Ovary (tissue), 9 donors: ENCODE data around the gene TRMT44. TPM values are rescaled to one million over a fixed set of nuclear protein-coding genes. Genes with fewer than 3 reads are reported as not detected.

Source experiments
- DNase-seq, 5 donors: peaks; one replicate each; pipeline ENCODE4 v3.0.0-alpha.2; 2019 to 2020
- H3K27ac ChIP-seq, 2 donors: fragments of 200-600 bp; one replicate each; pipeline versions ENCODE4 v1.5.1 to v1.8.0; 2019 to 2022
- H3K27me3 ChIP-seq: fragments of 200-600 bp; one replicate; pipeline ENCODE4 v1.8.0; 2022
- H3K36me3 ChIP-seq: fragments of 200-600 bp; sonication (generic); one replicate; pipeline ENCODE4 v1.5.1; 2019
- H3K4me1 ChIP-seq: one replicate; pipeline ENCODE4 v1.8.1; 2013; ENCODE audit warnings: mild to moderate bottlenecking, moderate library complexity; ENCODE audit not compliant: insufficient read depth
- H3K4me3 ChIP-seq: fragments of 200-600 bp; sonication (generic); one replicate; pipeline ENCODE4 v1.5.1; 2017
- H3K9me3 ChIP-seq, 2 donors: fragments of 200-600 bp in 1 of 2; sonication (generic) in 1 of 2; one replicate each; pipeline versions ENCODE4 v1.5.1 to v1.8.1; 2013 to 2019; ENCODE audit warnings: mild to moderate bottlenecking in 1 of 2, moderate library complexity in 1 of 2
- CTCF ChIP-seq, 3 donors: fragments of 450-650 bp in 2 of 3; fragments of 200-600 bp in 1 of 3; IDR thresholded peaks; one replicate each; pipeline versions ENCODE4 v1.5.1 to v1.8.0; 2016 to 2022; ENCODE audit warnings: antibody characterized with exemption in 3 of 3, mild to moderate bottlenecking in 1 of 3
- EP300 ChIP-seq: sonication (generic); formaldehyde crosslinking; IDR thresholded peaks from one replicate; pipeline ENCODE4 v1.6.1; 2017; ENCODE audit warnings: antibody characterized with exemption
- POLR2A ChIP-seq: fragments of 450-650 bp; IDR thresholded peaks from one replicate; pipeline ENCODE4 v1.6.1; 2017; ENCODE audit warnings: antibody characterized with exemption, mild to moderate bottlenecking, moderate library complexity
- WGBS, 3 donors: extraction: QIAGEN DNeasy Blood & Tissue Kit in 1 of 3; methylation state at CpG; one replicate each; pipeline versions ENCODE4 v1.1.5 to v1.1.7; 2013 to 2017; 5-methylcytosine and 5-hydroxymethylcytosine counted together
- intact Hi-C, 4 donors: fragments of 100-400 bp; cut with DNase I; formaldehyde crosslinking; loops; one replicate each; pipeline versions ENCODE4 v1.11.0 to v1.15.1; 2022 to 2023
- polyA plus RNA-seq, 2 donors: library from polyadenylated mRNA; stranded (reverse); fragments of 200-250 nt in 1 of 2; fragments of 350-450 nt in 1 of 2; fragmentation: Illumina TruSeq in 1 of 2; extraction: RNeasy Lipid Tissue Mini Kit (QIAGEN cat#74804) in 1 of 2; gene quantifications; one replicate each; pipeline ENCODE4 v1.2.3, GENCODE V29; 2013 to 2014
- total RNA-seq, 7 donors: library from RNA; depleted of rRNA in 2 of 7; stranded (reverse); fragments of >200 nt in 2 of 7; fragmentation: NEBNext Ultra II Directional in 3 of 7; extraction: Animal tissue kit (Norgen Biotek cat#: 25700) in 3 of 7; gene quantifications; one replicate each; pipeline versions ENCODE4 v1.1.0 to v1.2.4, GENCODE V29; 2016 to 2023
- donor health status: DM: no; HTN: no; CAD: no; lungs with moderate emphysema.
- donor health status: DM: no; HTN: no; CAD: no.
- donor health status: Bipolar disorder and iron deficiency.
- donor health status: DM: yes; HTN: yes; CAD: no.
- donor health status: DM: no; HTN: no; CAD: no.
- donor health status: DM: yes; HTN: yes; CAD: no.

The TRMT44 gene
- total and polyA plus RNA-seq, 9 donors: 14.6 to 54.8 (median 32.8) TPM

- no peaks in the 10 kb centered on the region for H3K27me3 ChIP-seq
- TF ChIP-seq EP300 (no peak), CTCF (IDR thresholded peaks at IDR 0.05) (no peak), POLR2A (no peak)
- no peak overlapping the region for H3K4me3 ChIP-seq
- H3K27ac ChIP-seq: no peak overlapping the region
- intact Hi-C loops: no loop called here
- no peaks in the 10 kb centered on the region for H3K9me3 ChIP-seq
- DNase-seq: no peak
- 87 to 93% (median 92%) methylated on average over 9 of the region's 9 CpGs for WGBS, 3 donors
- peaks cover 11% of the 10 kb centered on the region for H3K4me1 ChIP-seq
- H3K36me3 ChIP-seq: no peaks in the 10 kb centered on the region
Observed at GRCh38 chr4:8398347-8398746, 42.2 kb upstream of the TRMT44 start.

GRCh38 chr4:8399298-8399697 is 41.3 kb upstream of the TRMT44 start:
- Histone ChIP-seq H3K9me3 (no peaks in the 10 kb centered on the region), H3K36me3 (no peaks in the 10 kb centered on the region), H3K27ac (no peak overlapping the region), H3K4me3 (no peak overlapping the region), H3K4me1 (peaks cover 6% of the 10 kb centered on the region), H3K27me3 (no peaks in the 10 kb centered on the region)
- no peak for TF ChIP-seq POLR2A
- TF ChIP-seq CTCF (IDR thresholded peaks at IDR 0.05): no peak
- intact Hi-C loops: no loop called here
- DNase-seq: no peak
- 93 to 95% (median 95%) methylated on average over 14 to 15 of the region's 15 CpGs for WGBS, 3 donors

- H3K36me3 ChIP-seq: no peaks in the 10 kb centered on the region
- TF ChIP-seq CTCF (IDR thresholded peaks at IDR 0.05) (no peak), POLR2A (no peak), EP300 (no peak)
- intact Hi-C loops: loop anchor here in 3 of 4 donors (10.0 kb wide), 3 partner anchors 126 to 236 kb away; no protein-coding TSS in a partner anchor
- H3K27ac ChIP-seq: no peak overlapping the region
- peak in 1 of 5 donors; percentile 14 for DNase-seq
- H3K4me1 ChIP-seq: no peaks in the 10 kb centered on the region
- WGBS, 3 donors: 87 to 92% (median 90%) methylated on average over 13 of the region's 13 CpGs
- no peaks in the 10 kb centered on the region for H3K9me3 ChIP-seq
- no peaks in the 10 kb centered on the region for H3K27me3 ChIP-seq
- H3K4me3 ChIP-seq: no peak overlapping the region
Observed at GRCh38 chr4:8400632-8401325, 39.8 kb upstream of the TRMT44 start.

GRCh38 chr4:8401665-8402064 is 38.9 kb upstream of the TRMT44 start:
- intact Hi-C loops: loop anchor here in 3 of 4 donors (2.0 to 10.0 kb wide), 6 partner anchors 127 to 237 kb away; no protein-coding TSS in a partner anchor
- Histone ChIP-seq H3K27ac (no peak overlapping the region), H3K4me1 (no peaks in the 10 kb centered on the region), H3K36me3 (no peaks in the 10 kb centered on the region), H3K9me3 (no peaks in the 10 kb centered on the region), H3K4me3 (no peak overlapping the region), H3K27me3 (no peaks in the 10 kb centered on the region)
- DNase-seq: peak in 2 of 5 donors; percentile 23 to 34
- WGBS, 3 donors: 88 to 92% (median 91%) methylated on average over 10 of the region's 10 CpGs
- TF ChIP-seq EP300 (no peak), POLR2A (no peak), CTCF (IDR thresholded peaks at IDR 0.05) (no peak)
